Neural cell (in vitro differentiated cells): ENCODE results near the gene FUT7.

Experiments
- EP300 ChIP-seq: fragments of 450-650 bp; conservative IDR thresholded peaks from 2 replicates; pipeline ENCODE4 v1.6.1; 2014; ENCODE audit warnings: antibody characterized with exemption, mild to moderate bottlenecking, moderate library complexity; ENCODE audit not compliant: poor library complexity, severe bottlenecking
- EZH2 ChIP-seq: fragments of 200-600, 300-800 bp; shearing (Covaris generic), sonication (generic); IDR thresholded peaks from 2 replicates; pipeline ENCODE4 v1.6.1; 2014; ENCODE audit warnings: antibody characterized with exemption, low read length, borderline replicate concordance, mild to moderate bottlenecking; ENCODE audit not compliant: insufficient read depth, poor library complexity, severe bottlenecking
- POLR2AphosphoS5 ChIP-seq: IDR thresholded peaks from 2 replicates; pipeline ENCODE4 v1.6.1; 2012
- SMC3 ChIP-seq: fragments of 450-650 bp; conservative IDR thresholded peaks from 2 replicates; pipeline ENCODE4 v1.6.1; 2014; ENCODE audit warnings: antibody characterized with exemption, mild to moderate bottlenecking, moderate library complexity; ENCODE audit not compliant: poor library complexity
- TAF1 ChIP-seq: IDR thresholded peaks from 2 replicates; pipeline ENCODE4 v1.6.1; 2012; ENCODE audit warnings: low read depth
- TF ChIP-seq, protein P1 (sequence below): fragments of 450-650 bp; IDR thresholded peaks from 2 replicates; pipeline ENCODE4 v1.5.1; 2014; ENCODE audit warnings: antibody characterized with exemption, mild to moderate bottlenecking, moderate library complexity; ENCODE audit not compliant: poor library complexity, severe bottlenecking
- TF ChIP-seq, protein P2 (sequence below): IDR thresholded peaks from 2 replicates; pipeline ENCODE4 v1.6.1; 2012; ENCODE audit warnings: borderline replicate concordance

DNA sequence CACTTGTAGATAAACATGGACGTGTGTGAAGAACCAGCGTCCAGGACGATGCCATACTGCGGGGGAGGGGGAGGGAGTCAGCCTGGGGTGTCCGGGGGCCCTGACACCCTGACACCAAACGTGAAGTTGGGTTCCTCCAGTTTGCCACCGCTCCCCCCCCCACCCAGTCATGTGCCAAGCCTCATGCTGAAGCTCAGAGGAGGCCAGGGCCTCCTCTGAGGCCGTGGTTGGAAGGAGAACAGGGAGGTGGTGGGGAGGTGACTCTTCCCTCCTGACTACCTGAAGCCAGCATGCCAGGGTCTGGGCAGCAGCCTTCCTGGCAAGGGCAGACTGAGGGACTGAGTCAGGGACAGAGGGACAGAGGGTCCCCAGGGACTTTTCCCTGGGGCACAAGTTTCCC lies 20.4 kb upstream of the FUT7 start:
- TF ChIP-seq, protein P1, sequence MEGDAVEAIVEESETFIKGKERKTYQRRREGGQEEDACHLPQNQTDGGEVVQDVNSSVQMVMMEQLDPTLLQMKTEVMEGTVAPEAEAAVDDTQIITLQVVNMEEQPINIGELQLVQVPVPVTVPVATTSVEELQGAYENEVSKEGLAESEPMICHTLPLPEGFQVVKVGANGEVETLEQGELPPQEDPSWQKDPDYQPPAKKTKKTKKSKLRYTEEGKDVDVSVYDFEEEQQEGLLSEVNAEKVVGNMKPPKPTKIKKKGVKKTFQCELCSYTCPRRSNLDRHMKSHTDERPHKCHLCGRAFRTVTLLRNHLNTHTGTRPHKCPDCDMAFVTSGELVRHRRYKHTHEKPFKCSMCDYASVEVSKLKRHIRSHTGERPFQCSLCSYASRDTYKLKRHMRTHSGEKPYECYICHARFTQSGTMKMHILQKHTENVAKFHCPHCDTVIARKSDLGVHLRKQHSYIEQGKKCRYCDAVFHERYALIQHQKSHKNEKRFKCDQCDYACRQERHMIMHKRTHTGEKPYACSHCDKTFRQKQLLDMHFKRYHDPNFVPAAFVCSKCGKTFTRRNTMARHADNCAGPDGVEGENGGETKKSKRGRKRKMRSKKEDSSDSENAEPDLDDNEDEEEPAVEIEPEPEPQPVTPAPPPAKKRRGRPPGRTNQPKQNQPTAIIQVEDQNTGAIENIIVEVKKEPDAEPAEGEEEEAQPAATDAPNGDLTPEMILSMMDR: no peak
- TF ChIP-seq POLR2AphosphoS5: no peak
- no peak for TF ChIP-seq EZH2
- no peak for TF ChIP-seq SMC3
- no peak for TF ChIP-seq TAF1
- TF ChIP-seq, protein P2, sequence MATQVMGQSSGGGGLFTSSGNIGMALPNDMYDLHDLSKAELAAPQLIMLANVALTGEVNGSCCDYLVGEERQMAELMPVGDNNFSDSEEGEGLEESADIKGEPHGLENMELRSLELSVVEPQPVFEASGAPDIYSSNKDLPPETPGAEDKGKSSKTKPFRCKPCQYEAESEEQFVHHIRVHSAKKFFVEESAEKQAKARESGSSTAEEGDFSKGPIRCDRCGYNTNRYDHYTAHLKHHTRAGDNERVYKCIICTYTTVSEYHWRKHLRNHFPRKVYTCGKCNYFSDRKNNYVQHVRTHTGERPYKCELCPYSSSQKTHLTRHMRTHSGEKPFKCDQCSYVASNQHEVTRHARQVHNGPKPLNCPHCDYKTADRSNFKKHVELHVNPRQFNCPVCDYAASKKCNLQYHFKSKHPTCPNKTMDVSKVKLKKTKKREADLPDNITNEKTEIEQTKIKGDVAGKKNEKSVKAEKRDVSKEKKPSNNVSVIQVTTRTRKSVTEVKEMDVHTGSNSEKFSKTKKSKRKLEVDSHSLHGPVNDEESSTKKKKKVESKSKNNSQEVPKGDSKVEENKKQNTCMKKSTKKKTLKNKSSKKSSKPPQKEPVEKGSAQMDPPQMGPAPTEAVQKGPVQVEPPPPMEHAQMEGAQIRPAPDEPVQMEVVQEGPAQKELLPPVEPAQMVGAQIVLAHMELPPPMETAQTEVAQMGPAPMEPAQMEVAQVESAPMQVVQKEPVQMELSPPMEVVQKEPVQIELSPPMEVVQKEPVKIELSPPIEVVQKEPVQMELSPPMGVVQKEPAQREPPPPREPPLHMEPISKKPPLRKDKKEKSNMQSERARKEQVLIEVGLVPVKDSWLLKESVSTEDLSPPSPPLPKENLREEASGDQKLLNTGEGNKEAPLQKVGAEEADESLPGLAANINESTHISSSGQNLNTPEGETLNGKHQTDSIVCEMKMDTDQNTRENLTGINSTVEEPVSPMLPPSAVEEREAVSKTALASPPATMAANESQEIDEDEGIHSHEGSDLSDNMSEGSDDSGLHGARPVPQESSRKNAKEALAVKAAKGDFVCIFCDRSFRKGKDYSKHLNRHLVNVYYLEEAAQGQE: no peak
- no peak for TF ChIP-seq EP300
